Epithelial cell of prostate (primary cell): ENCODE data around the gene TAMALIN.

Experiments used
- DNase-seq: peaks from one replicate; pipeline ENCODE4 v3.0.0-alpha.2; 2011; ENCODE audit warnings: low read depth, low spot score
- H3K27ac ChIP-seq: fragments of 450-650 bp; 2 replicates; pipeline ENCODE4 v1.5.1; 2017; ENCODE audit warnings: mild to moderate bottlenecking

The TAMALIN gene

GRCh38 chr12:52052468-52053186 lies 45.9 kb downstream of the TAMALIN start:
- DNase-seq: no peak
- no peak overlapping the region for H3K27ac ChIP-seq

DNA sequence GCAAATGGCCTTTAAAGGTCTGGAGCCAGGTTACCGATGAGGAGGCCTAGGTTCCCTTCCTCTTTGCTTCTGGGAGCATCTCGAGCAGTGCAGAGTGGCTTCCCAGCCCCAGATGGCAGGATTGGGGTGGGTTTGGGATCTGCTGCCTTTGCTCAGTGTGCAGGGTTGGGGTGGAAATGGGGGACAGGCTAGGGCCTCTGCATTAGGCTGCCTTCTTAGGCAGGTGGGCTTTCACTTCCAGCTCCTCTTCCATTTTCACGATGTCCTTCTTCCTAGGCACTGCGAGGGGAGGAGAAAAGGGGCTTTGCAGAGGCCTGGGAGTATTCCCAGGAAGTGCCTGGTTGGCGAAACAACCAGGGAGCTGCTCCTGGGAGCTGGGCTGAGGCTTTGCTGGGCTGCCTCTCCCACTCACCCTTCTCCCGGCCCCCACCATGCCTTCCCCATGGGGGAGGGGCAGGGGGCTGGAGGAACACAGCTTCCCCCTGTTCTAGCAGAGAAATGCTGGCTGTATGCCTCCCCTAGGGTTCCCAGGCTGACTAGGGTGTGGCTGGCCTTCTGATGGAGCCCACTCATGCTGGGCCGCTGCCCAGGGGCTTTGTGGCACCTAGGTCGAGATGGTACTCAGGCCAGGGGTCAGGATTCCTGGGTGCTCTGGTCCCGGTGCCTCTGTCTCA lies 46.9 kb downstream of the TAMALIN start:
- no peak for DNase-seq
- H3K27ac ChIP-seq: no peak overlapping the region

GRCh38 chr12:52054231-52054832 lies 47.6 kb downstream of the TAMALIN start:
- no peak overlapping the region for H3K27ac ChIP-seq
- DNase-seq: no peak

DNA sequence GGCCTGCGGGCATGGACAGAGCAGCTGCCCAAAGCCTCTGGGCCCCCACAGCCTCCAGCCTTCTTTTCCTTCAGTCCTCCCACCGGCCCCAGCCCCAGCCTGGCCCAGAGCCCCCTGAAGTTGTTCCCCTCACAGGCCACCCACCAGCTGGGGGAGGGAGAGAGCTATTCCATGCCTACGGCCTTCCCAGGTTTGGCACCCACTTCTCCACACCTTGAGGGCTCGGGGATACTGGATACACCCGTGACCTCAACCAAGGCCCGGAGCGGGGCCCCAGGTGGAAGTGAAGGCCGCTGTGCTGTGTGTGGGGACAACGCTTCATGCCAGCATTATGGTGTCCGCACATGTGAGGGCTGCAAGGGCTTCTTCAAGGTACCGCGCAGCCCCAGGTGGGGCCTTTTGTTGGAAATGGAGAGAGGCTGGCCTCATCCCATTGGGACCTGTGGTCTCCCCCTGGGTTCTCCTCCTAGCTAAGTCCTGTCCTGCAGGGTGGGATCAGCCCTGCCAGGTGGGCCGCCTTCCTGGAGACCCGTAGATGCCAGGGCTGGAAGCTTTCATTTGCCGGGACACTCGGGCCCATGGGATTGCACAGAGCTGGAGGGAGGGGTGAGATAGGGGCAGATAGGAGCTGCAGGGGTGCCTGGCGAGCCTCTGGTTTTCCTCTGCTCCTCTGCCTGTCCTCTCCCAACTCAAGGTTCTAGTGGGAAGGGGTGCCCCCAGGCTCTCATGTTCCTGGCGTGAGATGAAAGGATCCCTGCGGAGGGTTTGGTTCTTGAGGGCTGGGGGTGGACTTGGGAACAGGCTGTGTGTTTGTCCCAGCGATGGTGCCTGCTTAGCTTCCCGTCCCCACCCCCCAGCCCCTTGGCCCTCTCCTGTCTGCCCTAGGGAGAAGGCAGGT lies 48.3 kb downstream of the TAMALIN start:
- DNase-seq: no peak
- H3K27ac ChIP-seq: no peak overlapping the region

- no peak for DNase-seq
- H3K27ac ChIP-seq: no peak overlapping the region
These were observed 49.3 kb downstream of the TAMALIN start for GRCh38 chr12:52055731-52056711.

GRCh38 chr12:52056801-52057637 lies 50.3 kb downstream of the TAMALIN start:
- H3K27ac ChIP-seq: no peak overlapping the region
- DNase-seq: no peak

DNA sequence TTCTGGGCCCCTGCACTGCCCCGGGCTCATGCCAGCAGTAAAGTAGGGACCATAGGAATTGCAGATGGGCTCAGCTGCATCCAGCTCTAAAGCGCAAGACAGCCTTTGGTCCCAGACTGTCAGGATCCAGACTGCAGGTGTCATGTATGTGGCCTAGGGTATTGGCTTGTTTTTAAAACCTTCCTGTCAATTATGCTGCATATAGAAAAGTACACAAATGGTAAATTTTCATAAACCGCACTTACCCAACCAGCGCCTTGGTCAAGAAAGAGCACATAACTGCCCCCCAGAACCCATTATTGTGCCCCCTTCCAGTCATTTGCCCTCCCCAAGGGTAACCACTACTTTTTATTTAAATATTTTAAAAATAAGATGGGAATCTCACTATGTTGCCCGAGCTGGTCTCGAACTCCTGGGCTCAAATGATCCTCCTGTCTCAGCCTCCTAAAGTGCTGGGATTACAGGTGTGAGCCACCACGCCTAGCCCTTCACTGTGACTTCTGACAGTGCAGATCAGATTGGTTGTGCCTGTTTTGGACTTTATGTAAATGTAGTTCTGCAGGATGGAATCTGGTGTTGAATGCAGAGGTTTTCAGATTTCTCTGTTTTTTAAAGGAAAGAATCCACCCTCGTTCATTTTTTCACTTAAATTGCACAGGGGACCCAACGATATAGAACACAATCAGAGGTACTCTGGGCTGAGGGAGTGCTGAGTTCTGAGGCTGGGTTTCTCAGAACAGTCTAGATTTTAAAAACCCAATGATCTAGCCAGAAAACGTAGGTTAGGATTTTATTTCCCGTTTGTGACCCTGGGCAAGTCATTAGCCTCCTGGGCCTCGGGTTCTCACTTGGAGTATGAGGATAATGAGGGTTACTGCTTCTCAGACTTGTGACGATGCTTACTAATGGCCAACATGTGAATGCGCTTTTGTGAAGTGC lies 51.2 kb downstream of the TAMALIN start:
- DNase-seq: no peak

DNA sequence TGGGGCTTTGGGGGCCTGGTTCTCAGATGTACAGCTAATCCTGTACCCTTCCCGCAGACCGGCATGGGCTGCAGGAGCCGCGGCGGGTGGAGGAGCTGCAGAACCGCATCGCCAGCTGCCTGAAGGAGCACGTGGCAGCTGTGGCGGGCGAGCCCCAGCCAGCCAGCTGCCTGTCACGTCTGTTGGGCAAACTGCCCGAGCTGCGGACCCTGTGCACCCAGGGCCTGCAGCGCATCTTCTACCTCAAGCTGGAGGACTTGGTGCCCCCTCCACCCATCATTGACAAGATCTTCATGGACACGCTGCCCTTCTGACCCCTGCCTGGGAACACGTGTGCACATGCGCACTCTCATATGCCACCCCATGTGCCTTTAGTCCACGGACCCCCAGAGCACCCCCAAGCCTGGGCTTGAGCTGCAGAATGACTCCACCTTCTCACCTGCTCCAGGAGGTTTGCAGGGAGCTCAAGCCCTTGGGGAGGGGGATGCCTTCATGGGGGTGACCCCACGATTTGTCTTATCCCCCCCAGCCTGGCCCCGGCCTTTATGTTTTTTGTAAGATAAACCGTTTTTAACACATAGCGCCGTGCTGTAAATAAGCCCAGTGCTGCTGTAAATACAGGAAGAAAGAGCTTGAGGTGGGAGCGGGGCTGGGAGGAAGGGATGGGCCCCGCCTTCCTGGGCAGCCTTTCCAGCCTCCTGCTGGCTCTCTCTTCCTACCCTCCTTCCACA lies 52.0 kb downstream of the TAMALIN start:
- DNase-seq: no peak
- H3K27ac ChIP-seq: no peak overlapping the region

More for the DNA sequence above, 51.2 kb downstream of the TAMALIN start:
- no peak overlapping the region for H3K27ac ChIP-seq

DNA sequence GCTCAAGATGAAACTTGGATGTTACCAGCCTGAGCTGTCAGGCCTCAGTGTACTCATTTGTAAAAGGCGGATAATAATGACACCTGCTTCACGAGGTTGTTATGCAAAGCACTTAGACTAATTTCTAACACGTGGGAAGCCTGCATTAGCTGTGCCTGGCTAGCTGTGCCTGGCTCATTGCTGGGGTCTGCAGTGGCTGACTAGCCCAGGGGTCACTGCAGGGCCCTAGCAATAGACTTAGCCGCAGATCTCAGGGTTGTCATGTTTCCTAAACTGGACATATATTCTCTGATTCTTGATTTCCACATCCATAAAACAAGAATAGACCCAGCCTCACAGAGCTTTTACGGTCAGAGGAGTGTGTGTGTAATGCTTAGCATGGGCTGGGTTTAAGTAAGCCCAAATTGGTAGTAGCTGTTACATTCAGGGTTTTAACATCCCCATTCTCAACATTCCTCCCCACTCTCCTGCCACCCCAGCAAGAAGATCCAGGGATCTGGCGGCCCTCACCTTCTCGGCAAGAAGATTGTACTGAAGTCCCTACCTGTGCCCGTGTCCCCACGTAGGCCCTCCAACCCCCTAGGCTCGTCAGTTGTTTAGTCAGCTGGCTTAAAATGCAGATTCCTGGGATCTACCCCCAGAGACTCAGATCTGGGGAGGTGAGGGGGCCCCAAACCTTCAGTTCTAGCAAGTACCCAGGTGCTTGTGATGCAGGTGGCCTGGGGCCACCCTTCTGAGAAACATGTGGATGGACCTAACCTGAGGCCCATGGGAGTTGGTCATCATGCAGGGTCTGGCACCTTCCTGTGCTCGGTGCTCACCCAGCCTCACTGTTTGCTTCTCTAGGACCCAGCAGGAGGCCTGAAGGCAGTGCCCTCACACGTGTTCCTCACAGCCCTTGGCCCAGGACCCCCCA lies 53.1 kb downstream of the TAMALIN start:
- DNase-seq: no peak
- no peak overlapping the region for H3K27ac ChIP-seq

GRCh38 chr12:52060498-52061177 lies 53.9 kb downstream of the TAMALIN start:
- no peak for DNase-seq

DNA sequence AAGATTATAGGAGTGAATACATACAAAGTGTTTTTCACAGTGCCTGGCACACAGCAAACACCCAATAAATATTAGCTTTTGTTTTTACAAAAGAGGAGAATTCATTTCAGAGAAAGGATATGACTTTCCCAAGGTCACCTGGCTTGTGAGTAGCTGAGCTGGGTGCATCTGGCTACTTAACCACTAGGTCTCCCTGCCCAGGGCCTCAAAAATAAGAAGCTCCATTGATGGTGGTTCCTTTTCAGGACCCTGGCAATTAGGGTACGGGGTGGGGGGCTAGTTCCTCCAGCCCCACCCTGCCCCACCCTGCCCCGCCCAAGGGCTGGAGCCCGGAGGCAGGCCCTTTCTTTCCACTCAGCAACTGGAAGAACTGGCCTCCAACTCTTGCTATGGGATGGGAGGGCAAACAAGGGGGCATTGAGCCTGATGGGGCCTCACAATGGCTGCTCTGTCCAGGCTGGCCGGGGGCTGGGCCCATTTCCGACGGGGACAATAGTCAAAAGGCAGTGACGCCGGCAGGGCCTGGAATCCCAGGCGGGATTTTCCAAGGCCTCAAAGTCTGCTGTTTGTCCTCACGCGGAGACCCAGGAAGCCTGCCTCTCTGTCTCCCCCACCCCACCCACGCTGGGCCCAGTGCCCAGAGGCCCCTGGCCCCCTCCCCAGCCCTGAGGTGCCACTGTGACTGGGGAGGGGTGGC lies 54.9 kb downstream of the TAMALIN start:
- no peak overlapping the region for H3K27ac ChIP-seq
- no peak for DNase-seq

More at GRCh38 chr12:52060498-52061177, 53.9 kb downstream of the TAMALIN start:
- H3K27ac ChIP-seq: no peak overlapping the region

GRCh38 chr12:52062167-52063081 lies 55.7 kb downstream of the TAMALIN start:
- no peak for DNase-seq
- no peak overlapping the region for H3K27ac ChIP-seq

GRCh38 chr12:52063082-52063924 lies 56.6 kb downstream of the TAMALIN start:
- DNase-seq: no peak
- no peak overlapping the region for H3K27ac ChIP-seq
